Coronary artery (tissue), 2 donors: Measurements from ENCODE around the gene RPL38.

Source experiments
- DNase-seq: peaks from one replicate; pipeline ENCODE4 v3.0.0-alpha.2; 2017; ENCODE audit warnings: low spot score
- H3K27ac ChIP-seq, 2 donors: fragments of 200-600 bp; sonication (generic); one replicate each; pipeline ENCODE4 v1.5.1; 2016 to 2019
- H3K4me3 ChIP-seq: fragments of 200-600 bp; sonication (generic); 2 replicates; pipeline ENCODE4 v1.5.1; 2016; ENCODE audit warnings: mild to moderate bottlenecking, moderate library complexity
- CTCF ChIP-seq: fragments of 200-600 bp; sonication (generic); IDR thresholded peaks from one replicate; pipeline ENCODE4 v1.5.1; 2019; ENCODE audit warnings: antibody characterized with exemption

RPL38 gene

DNA sequence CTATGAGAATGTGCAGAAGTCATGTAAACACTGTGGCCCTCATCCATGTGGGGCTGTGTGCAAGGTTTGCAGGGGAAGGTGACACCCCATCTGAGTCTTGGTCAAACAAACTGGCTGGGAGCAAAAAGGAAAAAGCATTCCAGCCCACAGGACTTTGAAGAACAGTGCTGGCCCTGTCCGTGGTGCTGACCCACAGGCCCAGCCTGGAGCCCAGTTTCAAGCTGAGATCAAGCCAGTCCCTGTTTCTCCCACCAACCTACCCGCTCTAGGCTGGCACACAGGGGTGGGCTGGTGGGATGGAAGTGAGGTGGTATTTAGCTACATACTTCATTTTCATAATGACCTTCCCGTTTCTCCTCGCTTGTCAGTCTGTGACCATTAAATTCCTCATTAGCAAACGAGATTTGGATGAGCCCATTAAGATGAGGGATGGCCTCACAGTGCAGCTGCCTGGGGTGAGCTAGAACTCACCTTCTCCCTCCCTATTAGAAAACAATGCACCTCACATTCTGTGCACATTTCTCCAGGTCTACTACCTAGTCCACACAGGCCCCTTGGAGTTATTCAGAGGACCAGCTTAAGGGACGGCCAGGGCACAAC, 12.6 kb upstream of the RPL38 start:
- Histone ChIP-seq H3K4me3 (no peak overlapping the region), H3K27ac (no peak overlapping the region)
- TF ChIP-seq CTCF = no peak
- DNase-seq = no peak

DNA sequence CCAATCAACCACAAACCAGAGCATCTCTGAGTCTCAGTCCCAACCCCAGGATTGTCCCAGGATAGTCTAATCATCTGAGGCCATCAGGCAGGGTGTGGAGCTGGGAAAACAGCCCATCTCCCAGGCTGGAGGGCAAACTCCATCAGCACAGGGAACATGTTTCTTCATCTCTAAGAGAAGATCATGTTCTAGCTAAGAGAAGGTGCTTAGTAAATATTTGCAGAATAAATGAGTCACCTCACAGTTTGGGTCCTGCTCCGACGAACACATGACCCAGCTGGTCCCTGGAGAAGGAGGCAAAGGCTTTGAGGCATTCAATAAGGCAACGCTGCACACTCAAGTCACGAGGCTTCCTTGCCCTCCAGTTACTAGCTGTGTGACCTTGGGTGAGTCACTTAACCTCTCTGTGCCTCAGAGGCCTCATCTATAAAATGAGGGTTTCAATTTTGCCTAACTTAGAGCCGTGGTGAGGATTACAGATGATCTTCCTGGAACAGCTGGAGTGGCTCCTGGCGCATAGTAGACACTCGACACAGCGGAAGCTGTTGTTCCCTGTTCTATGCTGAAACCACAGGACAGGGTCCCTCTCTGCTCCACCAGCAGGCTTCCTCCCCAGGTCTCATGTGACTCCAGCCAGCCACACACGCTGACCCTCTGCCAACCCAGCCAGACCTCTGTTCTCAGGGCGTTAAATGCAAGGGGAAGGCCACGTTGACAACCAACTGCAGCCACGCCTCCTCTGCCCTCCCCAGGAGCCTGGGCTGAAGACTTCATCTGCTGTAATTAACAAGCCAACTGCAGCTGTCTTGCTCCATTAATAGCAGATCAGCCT, 10.3 kb upstream of the RPL38 start:
- no peak for TF ChIP-seq CTCF
- no peak overlapping the region for H3K4me3 ChIP-seq
- peak overlapping the region in 1 of 2 donors; percentile 41 for H3K27ac ChIP-seq
- DNase-seq = no peak

DNA sequence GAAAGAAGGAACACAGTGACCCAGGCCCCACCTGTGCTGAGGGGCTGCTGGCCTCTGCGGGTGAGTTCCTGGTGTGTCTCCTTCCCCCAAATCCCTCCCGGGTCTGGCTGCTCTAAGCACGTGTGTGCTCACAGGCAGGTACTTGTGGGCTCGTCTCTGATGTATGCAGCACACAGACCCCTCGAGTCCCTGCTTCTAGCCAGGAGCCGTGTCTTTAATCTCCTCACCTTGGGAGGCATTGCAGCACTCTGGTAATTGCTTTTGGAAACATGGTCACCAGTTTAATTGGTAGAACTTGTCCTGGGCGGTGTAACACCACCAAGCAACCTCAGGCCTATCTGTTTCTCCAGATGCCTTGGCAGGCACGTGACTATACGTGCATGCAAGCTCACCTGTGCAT, 8.8 kb upstream of the RPL38 start:
- no peak for TF ChIP-seq CTCF
- DNase-seq = no peak
- Histone ChIP-seq H3K4me3 (no peak overlapping the region), H3K27ac (no peak overlapping the region)

DNA sequence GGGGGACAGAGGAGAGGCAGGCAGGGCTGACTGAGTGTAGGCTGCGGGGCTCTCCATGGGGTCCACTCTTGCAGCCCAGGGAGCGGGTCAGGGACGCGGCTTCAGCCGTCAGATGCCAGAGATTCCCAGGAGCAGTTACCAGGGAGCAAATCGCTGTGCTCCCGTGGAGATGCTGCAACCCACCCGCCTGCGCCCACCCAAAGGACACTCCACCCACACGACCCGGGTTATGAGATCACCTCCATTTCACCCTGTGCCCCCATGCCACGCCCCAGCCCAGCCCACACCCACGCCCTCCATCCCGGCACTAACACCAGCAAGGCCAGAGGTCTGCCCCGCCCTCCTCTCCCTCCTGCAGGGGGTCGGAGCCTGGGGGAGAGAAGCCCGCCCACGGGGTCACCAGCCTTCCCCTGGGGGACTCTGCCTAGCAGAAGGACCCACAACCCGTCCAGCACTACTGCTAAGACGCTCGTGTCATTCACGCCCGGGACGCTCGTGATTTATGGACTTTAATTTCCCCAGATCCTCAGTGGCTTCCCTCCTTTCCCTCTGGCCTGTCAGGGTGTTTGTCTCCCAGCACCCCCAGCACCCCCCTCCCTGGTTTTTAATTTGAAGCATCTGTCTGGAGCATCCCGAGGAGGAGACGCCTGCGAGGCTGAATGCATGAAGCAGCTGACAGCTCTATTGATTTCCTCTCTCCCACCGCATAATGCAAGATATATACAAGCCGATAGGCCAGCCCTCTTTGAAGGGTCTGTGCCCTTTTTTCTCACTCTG, 6.7 kb upstream of the RPL38 start:
- no peak overlapping the region for H3K27ac ChIP-seq
- DNase-seq = no peak
- TF ChIP-seq CTCF = no peak
- no peak overlapping the region for H3K4me3 ChIP-seq

GRCh38 chr17:74197801-74198200, 5.7 kb upstream of the RPL38 start:
- DNase-seq = no peak
- TF ChIP-seq CTCF = no peak
- Histone ChIP-seq H3K4me3 (no peak overlapping the region), H3K27ac (no peak overlapping the region)

DNA sequence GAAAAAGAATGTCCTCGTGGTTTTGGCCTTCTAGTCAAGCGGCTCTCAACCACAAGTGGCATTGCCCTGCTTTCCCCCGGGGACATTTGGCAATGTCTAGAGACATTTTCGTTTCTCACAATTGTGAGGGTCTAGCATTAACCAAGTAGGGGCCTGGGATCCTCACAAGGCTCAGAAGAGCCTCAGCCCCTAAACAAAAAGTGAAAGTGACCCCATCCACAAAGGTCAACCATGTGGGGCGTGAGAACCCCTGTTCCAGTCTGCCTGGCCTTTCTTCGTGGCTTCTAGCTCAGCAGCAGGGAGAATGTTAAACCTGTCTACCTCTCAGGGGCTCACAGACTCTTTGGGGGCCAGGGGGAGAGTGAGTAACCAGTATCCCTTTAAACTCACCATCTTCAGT, 4.8 kb upstream of the RPL38 start:
- no peak for TF ChIP-seq CTCF
- no peak for DNase-seq
- H3K4me3 ChIP-seq = no peak overlapping the region
- no peak overlapping the region for H3K27ac ChIP-seq
